Left ventricle myocardium inferior (tissue), 1 donor: ENCODE results near the gene RAP2A. TPM values are rescaled to one million over a fixed set of nuclear protein-coding genes. Genes with fewer than 3 reads are reported as not detected.

ENCODE experiments used
- DNase-seq: peaks from one replicate; pipeline ENCODE4 v3.0.0-alpha.2; 2020
- H3K27ac ChIP-seq: fragments of 200-600 bp; replicated peaks from 2 replicates; pipeline ENCODE4 v1.8.0; 2021
- H3K27me3 ChIP-seq: fragments of 200-600 bp; 2 replicates; pipeline ENCODE4 v1.8.0; 2021; ENCODE audit warnings: low read depth
- H3K36me3 ChIP-seq: fragments of 200-600 bp; 2 replicates; pipeline ENCODE4 v1.8.0; 2021
- H3K4me1 ChIP-seq: fragments of 200-600 bp; 2 replicates; pipeline ENCODE4 v1.8.0; 2021
- H3K4me3 ChIP-seq: fragments of 200-600 bp; 2 replicates; pipeline ENCODE4 v1.8.0; 2021; ENCODE audit warnings: mild to moderate bottlenecking, moderate library complexity
- H3K9me3 ChIP-seq: fragments of 200-600 bp; replicated peaks from 2 replicates; pipeline ENCODE4 v1.8.0; 2021
- CTCF ChIP-seq: fragments of 200-600 bp; IDR thresholded peaks from 2 replicates; pipeline ENCODE4 v1.8.0; 2021; ENCODE audit warnings: antibody characterized with exemption, mild to moderate bottlenecking, borderline replicate concordance
- intact Hi-C: fragments of 100-400 bp; cut with micrococcal nuclease; formaldehyde crosslinking; loops from one replicate; pipeline ENCODE4 v1.11.0; 2022
- total RNA-seq: library from RNA; stranded (reverse); fragmentation: NEBNext Ultra II Directional; extraction: Animal tissue kit (Norgen Biotek cat#: 25700); gene quantifications from one replicate; pipeline ENCODE4 v1.2.1, GENCODE V29; 2021
- donor health status: DM: no; HTN: yes; CAD: no; lungs with severe emphysema.

The RAP2A gene
- total RNA-seq, 1 donor from 2014 or later, result 15.1 TPM

GRCh38 chr13:97490702-97491307 lies 56.8 kb downstream of the RAP2A start:
- Histone ChIP-seq H3K36me3 (no peaks in the 10 kb centered on the region), H3K27ac (no peak overlapping the region), H3K4me3 (no peak overlapping the region), H3K4me1 (no peaks in the 10 kb centered on the region), H3K27me3 (no peaks in the 10 kb centered on the region), H3K9me3 (peaks cover 27% of the 10 kb centered on the region)
- intact Hi-C loops, result no loop called here
- TF ChIP-seq CTCF, result no peak
- DNase-seq, result no peak

- Histone ChIP-seq H3K27ac (no peak overlapping the region), H3K27me3 (no peaks in the 10 kb centered on the region), H3K4me1 (no peaks in the 10 kb centered on the region), H3K36me3 (no peaks in the 10 kb centered on the region), H3K9me3 (peaks cover 27% of the 10 kb centered on the region), H3K4me3 (no peak overlapping the region)
- intact Hi-C loops, result no loop called here
- no peak for TF ChIP-seq CTCF
- DNase-seq, result no peak
Observed at GRCh38 chr13:97491452-97491851, 57.5 kb downstream of the RAP2A start.

- no peaks in the 10 kb centered on the region for H3K36me3 ChIP-seq
- H3K9me3 ChIP-seq, result peaks cover 27% of the 10 kb centered on the region
- no peak overlapping the region for H3K27ac ChIP-seq
- no peak for DNase-seq
- no peak overlapping the region for H3K4me3 ChIP-seq
- H3K27me3 ChIP-seq, result no peaks in the 10 kb centered on the region
- TF ChIP-seq CTCF, result no peak
- no peaks in the 10 kb centered on the region for H3K4me1 ChIP-seq
- intact Hi-C loops, result no loop called here
Observed at GRCh38 chr13:97492257-97492656, 58.3 kb downstream of the RAP2A start.

- H3K27me3 ChIP-seq, result no peaks in the 10 kb centered on the region
- no peak for DNase-seq
- no peaks in the 10 kb centered on the region for H3K36me3 ChIP-seq
- no peak overlapping the region for H3K4me3 ChIP-seq
- intact Hi-C loops, result no loop called here
- no peaks in the 10 kb centered on the region for H3K4me1 ChIP-seq
- H3K9me3 ChIP-seq, result peaks cover 27% of the 10 kb centered on the region
- no peak for TF ChIP-seq CTCF
- H3K27ac ChIP-seq, result no peak overlapping the region
Observed at GRCh38 chr13:97492684-97493371, 58.9 kb downstream of the RAP2A start.

GRCh38 chr13:97493456-97493855 lies 59.5 kb downstream of the RAP2A start:
- TF ChIP-seq CTCF, result no peak
- H3K27me3 ChIP-seq, result no peaks in the 10 kb centered on the region

More at GRCh38 chr13:97493456-97493855, 59.5 kb downstream of the RAP2A start:
- H3K27ac ChIP-seq, result no peak overlapping the region
- intact Hi-C loops, result no loop called here
- no peaks in the 10 kb centered on the region for H3K36me3 ChIP-seq
- no peak for DNase-seq
- peaks cover 27% of the 10 kb centered on the region for H3K9me3 ChIP-seq
- no peaks in the 10 kb centered on the region for H3K4me1 ChIP-seq
- no peak overlapping the region for H3K4me3 ChIP-seq
